B cell (primary cell): ENCODE data around the gene EBPL. TPM values are rescaled to one million over a fixed set of nuclear protein-coding genes. Genes with fewer than 3 reads are reported as not detected.

ENCODE experiments used
- ATAC-seq: fragments of 200-7000 bp; cut with Tn5 transposase; one replicate; pipeline ENCODE4 v1.10.0; 2021; ENCODE audit warnings: low read depth, mild to moderate bottlenecking, moderate number of reproducible peaks, moderate library complexity
- CTCF ChIA-PET: fragments of 350-600 bp; sonication (Branson Sonifier 250); formaldehyde crosslinking; loops from one replicate; lab custom pipeline; 2021; ENCODE audit warnings: antibody characterized with exemption, inconsistent platforms; lab: Charles Lee
- POLR2A ChIA-PET: fragments of 350-600 bp; sonication (Branson Sonifier 250); formaldehyde crosslinking; loops from one replicate; lab custom pipeline; 2021; ENCODE audit warnings: antibody characterized with exemption; lab: Charles Lee
- DNase-seq: peaks from one replicate; pipeline ENCODE4 v3.0.0; 2013
- H2AFZ ChIP-seq: 2 replicates; pipeline ENCODE4 v1.6.1; 2012; ENCODE audit warnings: mild to moderate bottlenecking, low read depth, low read length; ENCODE audit not compliant: insufficient read depth, poor library complexity, severe bottlenecking
- H3K27ac ChIP-seq, 2 donors: 1 replicate in 1 of 2; 2 replicates in 1 of 2; pipeline ENCODE4 v1.5.1; 2012 to 2013; ENCODE audit warnings: low read length in 2 of 2, mild to moderate bottlenecking in 2 of 2, moderate library complexity in 1 of 2
- H3K27me3 ChIP-seq, 4 experiments: fragments of 200-600 bp in 1 of 4; sonication (generic) in 1 of 4; replicated peaks in 1 of 4; 1 replicate in 2 of 4; 2 replicates in 2 of 4; pipeline versions ENCODE4 v1.6.1 to v1.7.0; 2013 to 2016; ENCODE audit warnings: low read length in 3 of 4, mild to moderate bottlenecking in 2 of 4, mixed read lengths in 1 of 4, moderate library complexity in 1 of 4; ENCODE audit not compliant: insufficient read depth in 4 of 4, control insufficient read depth in 3 of 4; ENCODE audit errors: control extremely low read depth in 1 of 4
- H3K36me3 ChIP-seq, 2 experiments: replicated peaks in 1 of 2; 1 replicate in 1 of 2; 2 replicates in 1 of 2; pipeline versions ENCODE4 v1.6.1 to v1.7.1; 2013; ENCODE audit warnings: low read length in 1 of 2; ENCODE audit not compliant: insufficient read depth in 2 of 2, control insufficient read depth in 1 of 2; ENCODE audit errors: control extremely low read depth in 1 of 2, extremely low read depth in 1 of 2
- H3K4me1 ChIP-seq, 2 donors: fragments of 200-600 bp in 1 of 2; sonication (generic) in 1 of 2; 1 replicate in 1 of 2; 2 replicates in 1 of 2; pipeline versions ENCODE4 v1.5.1 to v1.6.1; 2013 to 2017; ENCODE audit warnings: low read length in 2 of 2; ENCODE audit not compliant: control insufficient read depth in 2 of 2, insufficient read depth in 2 of 2
- H3K4me2 ChIP-seq: replicated peaks from 2 replicates; pipeline ENCODE3; 2012; ENCODE audit warnings: mild to moderate bottlenecking, low read depth, low read length; ENCODE audit not compliant: poor library complexity, severe bottlenecking
- H3K4me3 ChIP-seq, 5 experiments: fragments of 200-600 bp in 1 of 5; sonication (generic) in 1 of 5; 1 replicate in 3 of 5; 2 replicates in 2 of 5; pipeline versions ENCODE4 v1.5.1 to v1.7.0; 2011 to 2016; ENCODE audit warnings: low read length in 4 of 5, mild to moderate bottlenecking in 4 of 5, low read depth in 2 of 5, control low read depth in 1 of 5, moderate library complexity in 1 of 5; ENCODE audit not compliant: insufficient read depth in 1 of 5; ENCODE audit errors: control extremely low read depth in 1 of 5, extremely low read depth in 1 of 5
- H3K79me2 ChIP-seq: fragments of 200-600 bp; sonication (generic); one replicate; pipeline ENCODE4 v1.6.0; 2016; ENCODE audit warnings: low read length; ENCODE audit not compliant: control insufficient read depth, insufficient read depth
- H3K9ac ChIP-seq: fragments of 200-600 bp; sonication (generic); 2 replicates; pipeline ENCODE4 v1.6.1; 2017; ENCODE audit warnings: mild to moderate bottlenecking, low read length, moderate library complexity
- H3K9me3 ChIP-seq, 3 donors: one replicate each; pipeline versions ENCODE4 v1.6.1 to v1.7.1; 2013; ENCODE audit warnings: low read length in 2 of 3; ENCODE audit not compliant: control insufficient read depth in 2 of 3, insufficient read depth in 1 of 3; ENCODE audit errors: control extremely low read depth in 1 of 3
- H4K20me1 ChIP-seq: 2 replicates; pipeline ENCODE4 v1.6.0; 2012; ENCODE audit warnings: mild to moderate bottlenecking, low read length; ENCODE audit not compliant: insufficient read depth, control insufficient read depth, poor library complexity, severe bottlenecking
- H3K27ac Mint-ChIP-seq: one replicate; pipeline ENCODE4 v1.8.0; 2021; ENCODE audit warnings: mixed read lengths
- H3K27me3 Mint-ChIP-seq: one replicate; pipeline ENCODE4 v1.8.0; 2021; ENCODE audit warnings: mixed read lengths
- H3K4me1 Mint-ChIP-seq: one replicate; pipeline ENCODE4 v1.8.0; 2021; ENCODE audit warnings: mixed read lengths
- H3K4me3 Mint-ChIP-seq: one replicate; pipeline ENCODE4 v1.8.0; 2021; ENCODE audit warnings: mixed read lengths
- H3K9me3 Mint-ChIP-seq: one replicate; pipeline ENCODE4 v1.8.0; 2022; ENCODE audit warnings: mixed read lengths; ENCODE audit not compliant: insufficient read depth
- CTCF ChIP-seq: fragments of 200-600 bp; IDR thresholded peaks from one replicate; pipeline ENCODE4 v1.8.0; 2022; ENCODE audit warnings: antibody characterized with exemption, mild to moderate bottlenecking
- EZH2 ChIP-seq: IDR thresholded peaks from 2 replicates; pipeline ENCODE4 v1.6.1; 2012; ENCODE audit warnings: borderline replicate concordance, low read depth, mild to moderate bottlenecking, moderate library complexity, low read length; ENCODE audit not compliant: insufficient read depth, poor library complexity, severe bottlenecking
- WGBS: methylation state at CpG from one replicate; pipeline ENCODE4 v1.1.5; 2013; ENCODE audit warnings: missing lambda C conversion rate; ENCODE audit not compliant: insufficient coverage; 5-methylcytosine and 5-hydroxymethylcytosine counted together
- intact Hi-C: fragments of 100-400 bp; cut with micrococcal nuclease; formaldehyde crosslinking; loops from one replicate; pipeline ENCODE4 v1.10.0; 2022
- polyA plus RNA-seq: library from polyadenylated mRNA; depleted of rRNA; stranded (reverse); fragments of >200 nt; gene quantifications from 2 replicates; pipeline ENCODE4 v1.2.3, GENCODE V29; 2012
- total RNA-seq, 2 donors: library from RNA; stranded (reverse); fragments of 120-200 nt in 1 of 2; gene quantifications; 1 replicate in 1 of 2; 2 replicates in 1 of 2; pipeline versions ENCODE4 v1.2.3 to v1.2.4, GENCODE V29; 2013 to 2022

Gene EBPL
- total and polyA plus RNA-seq, 2 donors (not counting 1 experiment from before 2014, with no cell fraction given) = 16.0 to 20.1 TPM

GRCh38 chr13:49714757-49715156, 23.5 kb upstream of the EBPL start:
- Histone ChIP-seq H3K79me2 (no peaks in the 10 kb centered on the region), H2AFZ (no peak overlapping the region), H4K20me1 (no peaks in the 10 kb centered on the region), H3K27me3 (no peaks in the 10 kb centered on the region), H3K9me3 (peaks cover 2 to 6% (median 5%) of the 10 kb centered on the region in 3 donors), H3K27ac (no peak overlapping the region), H3K4me1 (no peaks in the 10 kb centered on the region), H3K9ac (no peak overlapping the region), H3K4me2 (no peak overlapping the region), H3K4me3 (no peak overlapping the region), H3K36me3 (peaks cover 9 to 36% of the 10 kb centered on the region in 2 experiments)
- H3K9me3 Mint-ChIP-seq = peaks cover 5% of the 10 kb centered on the region
- no CpG with 5 or more reads among the region's 1 CpG for WGBS
- H3K4me3 Mint-ChIP-seq = no peak overlapping the region
- H3K27ac Mint-ChIP-seq = no peak overlapping the region
- ChIA-PET POLR2A (no interaction called here), CTCF (interaction anchor here (0.6 kb wide), 1 partner anchor 8 kb away, joined by 3 read pairs; no protein-coding TSS in a partner anchor)
- intact Hi-C loops = no loop called here
- DNase-seq (no peak), ATAC-seq (no peak)
- H3K27me3 Mint-ChIP-seq = no peaks in the 10 kb centered on the region
- H3K4me1 Mint-ChIP-seq = no peaks in the 10 kb centered on the region
- TF ChIP-seq EZH2 (no peak), CTCF (no peak)

- no peak overlapping the region for H3K27ac Mint-ChIP-seq
Observed at GRCh38 chr13:49711218-49711863, 20.1 kb upstream of the EBPL start.

More at GRCh38 chr13:49711218-49711863, 20.1 kb upstream of the EBPL start:
- Histone ChIP-seq H2AFZ (no peak overlapping the region), H3K9me3 (peaks cover 2 to 5% (median 4%) of the 10 kb centered on the region in 3 donors), H3K27ac (no peak overlapping the region), H3K4me1 (no peaks in the 10 kb centered on the region), H3K4me2 (no peak overlapping the region), H3K79me2 (no peaks in the 10 kb centered on the region), H3K36me3 (peaks cover 0 to 23% of the 10 kb centered on the region in 2 experiments), H4K20me1 (no peaks in the 10 kb centered on the region), H3K4me3 (no peak overlapping the region), H3K9ac (no peak overlapping the region), H3K27me3 (no peaks in the 10 kb centered on the region)
- TF ChIP-seq CTCF (no peak), EZH2 (no peak)
- POLR2A ChIA-PET = no interaction called here
- WGBS = no CpG with 5 or more reads among the region's 2 CpGs
- no peak overlapping the region for H3K4me3 Mint-ChIP-seq
- ATAC-seq = no peak
- intact Hi-C loops = no loop called here
- no peaks in the 10 kb centered on the region for H3K27me3 Mint-ChIP-seq
- no peaks in the 10 kb centered on the region for H3K4me1 Mint-ChIP-seq
- DNase-seq = no peak
- CTCF ChIA-PET = no interaction called here
- H3K9me3 Mint-ChIP-seq = no peaks in the 10 kb centered on the region
